ENCODE data around the gene PRCD. TPM values are rescaled to one million over a fixed set of nuclear protein-coding genes. Genes with fewer than 3 reads are reported as not detected.

Gene PRCD
- 9.4 and 12.2 TPM in 2 replicates for total RNA-seq (2014; rRNA removed; shearing (Covaris generic))

- in situ Hi-C loops (cut with HindIII; ENCODE audit: low sequenced_read_pairs): no loop called here
- no peak for DNase-seq (ENCODE audit: low spot score)
Observed at GRCh38 chr17:76539631-76540271, at the start of gene PRCD. TSS of gene PRCD (plus strand) at chr17:76540044. CDS start at chr17:76540142, 98 bp downstream.

GRCh38 chr17:76490112-76490710 is 49.6 kb upstream of the PRCD start:
- in situ Hi-C loops (cut with HindIII; ENCODE audit: low sequenced_read_pairs): no loop called here

GRCh38 chr17:76491271-76492122 is 48.3 kb upstream of the PRCD start:
- no peak for DNase-seq (ENCODE audit: low spot score)
- in situ Hi-C loops (cut with HindIII; ENCODE audit: low sequenced_read_pairs): no loop called here

More at GRCh38 chr17:76490112-76490710, 49.6 kb upstream of the PRCD start:
- DNase-seq (ENCODE audit: low spot score): no peak

- DNase-seq (ENCODE audit: low spot score): no peak
- in situ Hi-C loops (cut with HindIII; ENCODE audit: low sequenced_read_pairs): no loop called here
Observed at GRCh38 chr17:76492123-76492988, 47.5 kb upstream of the PRCD start.

- DNase-seq (ENCODE audit: low spot score): no peak
- in situ Hi-C loops (cut with HindIII; ENCODE audit: low sequenced_read_pairs): no loop called here
Observed at GRCh38 chr17:76492989-76493501, 46.8 kb upstream of the PRCD start.

GRCh38 chr17:76493505-76494167 is 46.2 kb upstream of the PRCD start:
- no peak for DNase-seq (ENCODE audit: low spot score)
- in situ Hi-C loops (cut with HindIII; ENCODE audit: low sequenced_read_pairs): no loop called here

- in situ Hi-C loops (cut with HindIII; ENCODE audit: low sequenced_read_pairs): no loop called here
- DNase-seq (ENCODE audit: low spot score): no peak
Observed at GRCh38 chr17:76495663-76496400, 44.0 kb upstream of the PRCD start.

- DNase-seq (ENCODE audit: low spot score): no peak
- in situ Hi-C loops (cut with HindIII; ENCODE audit: low sequenced_read_pairs): no loop called here
Observed at GRCh38 chr17:76496464-76496863, 43.4 kb upstream of the PRCD start.

GRCh38 chr17:76497699-76497978 is 42.2 kb upstream of the PRCD start:
- no peak for DNase-seq (ENCODE audit: low spot score)
- in situ Hi-C loops (cut with HindIII; ENCODE audit: low sequenced_read_pairs): no loop called here

- in situ Hi-C loops (cut with HindIII; ENCODE audit: low sequenced_read_pairs): no loop called here
- no peak for DNase-seq (ENCODE audit: low spot score)
Observed at GRCh38 chr17:76497979-76498875, 41.6 kb upstream of the PRCD start.

- in situ Hi-C loops (cut with HindIII; ENCODE audit: low sequenced_read_pairs): no loop called here
- DNase-seq (ENCODE audit: low spot score): no peak
Observed at GRCh38 chr17:76498876-76499251, 41.0 kb upstream of the PRCD start.

GRCh38 chr17:76499267-76499667 is 40.6 kb upstream of the PRCD start:
- DNase-seq (ENCODE audit: low spot score): no peak

GRCh38 chr17:76500074-76500746 is 39.6 kb upstream of the PRCD start:
- in situ Hi-C loops (cut with HindIII; ENCODE audit: low sequenced_read_pairs): no loop called here
- no peak for DNase-seq (ENCODE audit: low spot score)

More at GRCh38 chr17:76499267-76499667, 40.6 kb upstream of the PRCD start:
- in situ Hi-C loops (cut with HindIII; ENCODE audit: low sequenced_read_pairs): no loop called here

GRCh38 chr17:76500747-76501017 is 39.2 kb upstream of the PRCD start:
- no peak for DNase-seq (ENCODE audit: low spot score)
- in situ Hi-C loops (cut with HindIII; ENCODE audit: low sequenced_read_pairs): no loop called here

GRCh38 chr17:76501018-76501826 is 38.6 kb upstream of the PRCD start, which contains the start of gene RHBDF2:
TSS of gene RHBDF2 (minus strand) at chr17:76501423. CDS start at chr17:76481524, 19,899 bp downstream.
- in situ Hi-C loops (cut with HindIII; ENCODE audit: low sequenced_read_pairs): no loop called here
- peak; percentile 54 for DNase-seq (ENCODE audit: low spot score)

- no peak for DNase-seq (ENCODE audit: low spot score)
- in situ Hi-C loops (cut with HindIII; ENCODE audit: low sequenced_read_pairs): no loop called here
Observed at GRCh38 chr17:76501827-76502307, 38.0 kb upstream of the PRCD start.
